Activated T-cell treated with anti-CD3 and anti-CD28 coated beads, Interleukin-2, amount 50 U/mL, for 24 hours (primary cell): Measurements from ENCODE around the gene GAPDHS.

Experiments
- DNase-seq: peaks from one replicate; pipeline ENCODE4 v3.0.0-alpha.2; 2020
- H3K27ac Mint-ChIP-seq: 2 replicates; pipeline ENCODE4 v1.8.0; 2020; ENCODE audit warnings: mild to moderate bottlenecking, mixed read lengths
- H3K27me3 Mint-ChIP-seq: 2 replicates; pipeline ENCODE4 v1.8.0; 2020; ENCODE audit warnings: mixed read lengths
- H3K36me3 Mint-ChIP-seq: 2 replicates; pipeline ENCODE4 v1.8.0; 2020; ENCODE audit warnings: low read depth, mixed read lengths
- H3K4me1 Mint-ChIP-seq: 2 replicates; pipeline ENCODE4 v1.8.0; 2020; ENCODE audit warnings: low read depth, mixed read lengths
- H3K4me3 Mint-ChIP-seq: 2 replicates; pipeline ENCODE4 v1.8.0; 2020; ENCODE audit warnings: mild to moderate bottlenecking, moderate library complexity, mixed read lengths
- H3K9me3 Mint-ChIP-seq: 2 replicates; pipeline ENCODE4 v1.8.0; 2020; ENCODE audit warnings: mixed read lengths

The GAPDHS gene

DNA sequence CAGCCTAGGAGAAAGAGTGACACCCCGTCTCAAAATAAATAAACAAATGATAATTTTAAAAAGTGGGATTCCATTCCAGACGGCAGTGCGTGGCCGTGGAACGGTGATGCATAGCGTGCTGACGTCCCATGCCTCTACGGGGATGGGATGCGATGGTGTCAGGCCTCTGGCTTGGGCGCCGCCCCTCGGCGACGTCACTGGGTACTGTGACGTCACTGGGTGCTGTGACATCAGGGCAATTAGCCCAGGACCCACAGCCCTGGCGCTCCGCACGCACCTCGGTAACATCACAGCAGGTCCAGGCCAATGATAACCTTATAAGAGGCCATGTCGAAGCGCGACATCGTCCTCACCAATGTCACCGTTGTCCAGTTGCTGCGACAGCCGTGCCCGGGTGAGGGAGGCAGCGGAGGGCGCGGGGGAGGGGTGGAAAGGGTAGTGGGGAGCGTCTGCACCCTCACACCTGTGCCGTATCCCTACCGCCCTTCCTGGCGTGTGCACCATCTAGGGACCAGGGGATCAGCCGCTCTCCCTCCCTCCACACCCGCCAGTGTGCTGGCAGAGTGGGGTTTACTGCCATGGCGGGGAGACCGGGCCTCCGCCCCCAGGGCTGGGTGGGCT is at the start of gene GAPDHS:
GAPDHS (plus strand) TSS at position 256 of the 621 bp plus-strand sequence; CDS start at position 328, 72 bp downstream.
- Mint-ChIP-seq H3K4me3 (peak within 1 kb of the TSS; percentile 55), H3K36me3 (no peaks in the 10 kb centered on the region), H3K4me1 (peaks cover 8% of the 10 kb centered on the region), H3K27ac (peak within 1 kb of the TSS; percentile 50), H3K27me3 (peaks cover 54% of the 10 kb centered on the region), H3K9me3 (no peaks in the 10 kb centered on the region)
- no peak for DNase-seq

DNA sequence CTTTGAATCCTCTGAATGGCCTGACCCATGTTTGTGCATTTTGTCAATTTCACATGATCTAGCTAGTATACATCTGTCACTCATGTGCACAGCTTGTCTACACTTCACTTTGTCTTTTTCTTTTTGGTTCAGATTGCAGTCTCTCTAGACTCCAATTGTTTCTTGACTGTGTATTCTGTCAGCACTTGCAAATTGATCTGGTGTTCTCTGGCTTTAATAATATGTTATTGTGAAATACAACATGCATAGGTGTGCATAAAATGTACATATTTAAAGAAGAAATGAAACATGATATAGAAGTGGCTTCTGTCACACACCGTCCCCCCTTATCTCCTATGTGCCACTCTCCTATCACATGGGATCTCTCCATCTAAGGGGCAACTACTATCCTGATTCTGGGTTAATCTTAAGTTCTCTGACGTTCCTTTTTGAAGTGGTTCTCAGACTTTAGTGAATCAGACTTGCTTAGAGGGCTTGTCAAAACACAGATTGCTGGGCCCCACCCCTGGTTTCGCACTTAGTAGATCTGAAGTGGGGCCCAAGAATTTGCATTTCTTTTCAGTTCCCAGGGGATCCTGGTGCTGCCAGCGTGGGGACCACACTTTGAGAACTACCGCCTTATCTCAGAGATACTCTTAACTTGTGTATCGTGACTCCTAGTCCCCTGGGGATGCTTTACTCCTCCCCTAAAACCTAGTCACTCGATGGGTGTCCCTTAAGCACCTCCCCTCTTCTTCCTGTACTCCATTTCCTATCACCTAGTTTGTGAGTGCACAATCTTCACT is 48.8 kb upstream of the GAPDHS start:
- peaks cover 12% of the 10 kb centered on the region for H3K4me1 Mint-ChIP-seq
- no peak overlapping the region for H3K27ac Mint-ChIP-seq
- H3K4me3 Mint-ChIP-seq, result no peak overlapping the region

DNA sequence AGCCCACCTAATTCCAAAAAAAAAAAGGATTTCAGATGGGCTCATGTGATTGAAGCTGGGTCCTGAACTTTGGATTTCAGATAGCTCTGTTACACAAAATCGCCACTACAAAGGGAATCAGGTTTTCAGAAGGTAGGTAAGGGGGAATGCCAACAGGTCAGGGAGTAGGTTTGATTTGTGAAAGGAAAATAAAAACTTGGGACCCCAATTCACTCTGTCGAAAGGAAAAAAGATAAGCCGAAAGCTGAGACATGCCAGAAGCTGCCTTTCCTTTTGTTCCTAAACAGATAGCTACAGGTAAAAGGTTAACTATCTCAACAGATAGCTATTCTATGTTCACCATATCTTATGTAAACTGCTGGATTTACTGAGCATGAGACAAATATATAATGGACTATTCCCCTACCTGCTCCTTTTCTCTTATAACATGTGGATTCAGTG is 47.0 kb upstream of the GAPDHS start:
- H3K36me3 Mint-ChIP-seq, result no peaks in the 10 kb centered on the region
- peaks cover 12% of the 10 kb centered on the region for H3K4me1 Mint-ChIP-seq
- H3K27me3 Mint-ChIP-seq, result peaks cover 12% of the 10 kb centered on the region
- no peak overlapping the region for H3K27ac Mint-ChIP-seq
- H3K9me3 Mint-ChIP-seq, result no peaks in the 10 kb centered on the region
- H3K4me3 Mint-ChIP-seq, result no peak overlapping the region
- DNase-seq, result no peak

More for the DNA sequence above, 48.8 kb upstream of the GAPDHS start:
- H3K27me3 Mint-ChIP-seq, result peaks cover 7% of the 10 kb centered on the region
- H3K9me3 Mint-ChIP-seq, result no peaks in the 10 kb centered on the region
- DNase-seq, result no peak
- H3K36me3 Mint-ChIP-seq, result no peaks in the 10 kb centered on the region

DNA sequence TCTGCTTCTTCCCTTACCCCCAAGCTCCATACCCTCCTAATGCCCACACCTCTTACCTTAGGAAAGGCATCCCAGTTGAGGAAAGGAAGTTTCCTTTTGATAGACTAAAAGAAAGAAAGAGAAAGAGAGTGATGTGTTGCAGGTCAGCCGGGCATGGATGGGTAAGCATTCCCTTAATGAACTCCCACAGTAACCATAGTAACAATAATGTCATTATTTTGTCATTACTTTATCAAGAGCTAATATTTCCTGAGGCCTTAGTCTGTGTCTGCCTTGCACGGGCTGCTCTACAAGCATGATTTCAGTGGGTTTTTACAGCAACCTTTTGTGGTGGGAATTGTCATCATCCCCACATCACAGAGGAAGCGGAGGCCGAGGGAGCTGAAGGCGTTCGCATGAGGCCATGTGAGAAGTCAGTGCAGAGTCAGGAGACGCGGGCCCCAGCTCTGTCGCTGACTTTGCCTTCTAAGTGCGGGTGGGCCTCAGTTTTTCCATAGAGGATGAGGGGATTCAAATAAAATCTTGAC is 45.5 kb upstream of the GAPDHS start:
- Mint-ChIP-seq H3K36me3 (no peaks in the 10 kb centered on the region), H3K4me3 (no peak overlapping the region), H3K27me3 (peaks cover 23% of the 10 kb centered on the region), H3K27ac (no peak overlapping the region), H3K4me1 (peaks cover 12% of the 10 kb centered on the region), H3K9me3 (no peaks in the 10 kb centered on the region)
- no peak for DNase-seq

DNA sequence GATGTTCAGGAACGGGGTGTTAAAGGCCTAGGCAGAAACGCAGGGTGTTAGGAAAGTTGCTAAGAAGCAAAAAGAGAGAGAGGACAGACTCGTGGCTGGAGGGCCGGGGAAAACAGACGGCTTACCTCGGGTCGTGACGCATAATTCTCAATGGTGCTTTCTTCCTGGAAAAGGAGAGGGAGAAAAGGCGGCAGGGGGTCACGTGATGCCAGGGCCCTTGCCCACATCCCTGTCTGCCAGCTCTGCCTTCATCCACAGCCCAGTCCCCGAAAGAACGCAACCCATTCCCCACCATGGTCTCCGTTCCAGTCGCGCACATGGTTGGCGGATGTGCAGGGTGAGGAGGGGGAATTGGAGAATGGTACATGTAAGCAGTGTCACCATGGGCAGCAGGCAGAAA is 44.6 kb upstream of the GAPDHS start:
- Mint-ChIP-seq H3K9me3 (no peaks in the 10 kb centered on the region), H3K36me3 (no peaks in the 10 kb centered on the region), H3K27me3 (peaks cover 30% of the 10 kb centered on the region), H3K4me3 (no peak overlapping the region), H3K27ac (no peak overlapping the region), H3K4me1 (peaks cover 9% of the 10 kb centered on the region)
- DNase-seq, result no peak

DNA sequence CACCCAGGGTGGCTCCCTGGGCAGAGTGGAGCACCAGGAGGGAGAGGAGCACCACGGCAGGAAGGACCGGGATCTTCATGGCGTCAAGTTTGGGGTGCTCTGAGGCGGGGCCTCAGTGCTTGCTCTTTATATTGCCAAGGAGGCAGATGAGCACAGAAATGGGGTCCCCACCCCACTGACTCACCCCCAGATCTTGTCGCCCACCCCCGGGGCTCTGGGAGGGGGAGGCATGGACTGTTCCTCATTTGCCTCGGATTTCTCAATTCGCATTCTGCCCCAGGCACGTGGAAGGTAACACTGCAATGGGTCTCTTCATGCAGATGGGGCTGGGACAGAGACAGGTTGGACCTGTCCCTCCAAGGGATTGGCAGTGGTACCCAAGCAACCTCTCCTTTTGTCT is 42.9 kb upstream of the GAPDHS start, which contains the start of gene KRTDAP:
KRTDAP (minus strand) TSS at position 101 of the 400 bp plus-strand sequence; CDS start at position 79, 22 bp downstream.
- no peaks in the 10 kb centered on the region for H3K36me3 Mint-ChIP-seq
- H3K9me3 Mint-ChIP-seq, result no peaks in the 10 kb centered on the region
- no peak for DNase-seq
- H3K27me3 Mint-ChIP-seq, result peaks cover 37% of the 10 kb centered on the region
- H3K4me3 Mint-ChIP-seq, result no peak within 1 kb of the TSS
- no peak within 1 kb of the TSS for H3K27ac Mint-ChIP-seq
- H3K4me1 Mint-ChIP-seq, result peaks cover 7% of the 10 kb centered on the region

DNA sequence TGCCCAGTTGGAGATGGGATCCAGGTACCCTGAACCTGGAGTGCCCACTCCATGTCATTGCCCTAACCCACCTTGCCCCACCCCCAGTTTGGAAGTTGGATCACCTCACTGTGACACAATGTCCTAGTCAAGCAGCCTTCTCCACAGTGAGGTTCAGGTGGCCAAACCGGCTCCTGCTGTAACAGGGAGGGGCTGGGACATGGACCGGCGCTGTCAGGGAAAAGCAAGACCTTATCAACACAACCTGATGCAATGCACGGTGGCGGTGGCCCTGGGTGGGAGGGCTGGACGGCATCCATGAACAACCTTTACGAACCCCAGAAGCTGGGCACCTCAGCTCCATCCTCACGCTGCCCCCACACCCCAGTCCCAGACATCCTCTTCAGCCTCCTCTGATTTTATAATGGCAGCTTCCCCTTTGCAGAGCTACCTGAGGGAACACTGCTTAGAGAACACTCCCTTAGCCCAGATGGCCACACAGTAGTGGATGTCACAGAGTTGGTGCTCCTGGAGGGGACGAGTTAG is 41.4 kb upstream of the GAPDHS start:
- no peak overlapping the region for H3K27ac Mint-ChIP-seq
- no peak for DNase-seq
- peaks cover 33% of the 10 kb centered on the region for H3K27me3 Mint-ChIP-seq
- no peaks in the 10 kb centered on the region for H3K9me3 Mint-ChIP-seq
- H3K4me1 Mint-ChIP-seq, result peaks cover 10% of the 10 kb centered on the region
- no peaks in the 10 kb centered on the region for H3K36me3 Mint-ChIP-seq
- H3K4me3 Mint-ChIP-seq, result no peak overlapping the region

DNA sequence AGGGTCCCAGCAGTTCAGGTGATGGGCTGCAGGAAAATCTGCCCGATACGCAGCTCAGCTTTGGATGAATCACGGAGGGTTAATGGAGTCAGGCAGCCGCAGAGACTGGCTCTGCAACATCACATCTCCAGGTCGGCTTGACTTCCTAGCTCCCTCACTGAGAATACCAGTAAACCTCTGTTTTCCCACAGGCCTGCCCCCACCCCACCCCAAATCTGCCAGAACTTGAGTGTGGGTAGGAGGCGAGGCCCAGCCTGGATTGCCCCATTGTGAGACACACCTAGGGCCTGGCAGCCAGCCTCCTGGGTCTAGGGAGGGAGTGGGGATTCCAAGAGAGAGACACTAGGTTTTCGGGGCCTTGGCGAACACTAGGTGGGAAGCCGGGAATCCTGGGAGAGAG is 39.3 kb upstream of the GAPDHS start:
- no peak for DNase-seq
- Mint-ChIP-seq H3K27me3 (peaks cover 30% of the 10 kb centered on the region), H3K27ac (no peak overlapping the region), H3K36me3 (no peaks in the 10 kb centered on the region), H3K4me3 (no peak overlapping the region), H3K9me3 (no peaks in the 10 kb centered on the region), H3K4me1 (peaks cover 8% of the 10 kb centered on the region)

DNA sequence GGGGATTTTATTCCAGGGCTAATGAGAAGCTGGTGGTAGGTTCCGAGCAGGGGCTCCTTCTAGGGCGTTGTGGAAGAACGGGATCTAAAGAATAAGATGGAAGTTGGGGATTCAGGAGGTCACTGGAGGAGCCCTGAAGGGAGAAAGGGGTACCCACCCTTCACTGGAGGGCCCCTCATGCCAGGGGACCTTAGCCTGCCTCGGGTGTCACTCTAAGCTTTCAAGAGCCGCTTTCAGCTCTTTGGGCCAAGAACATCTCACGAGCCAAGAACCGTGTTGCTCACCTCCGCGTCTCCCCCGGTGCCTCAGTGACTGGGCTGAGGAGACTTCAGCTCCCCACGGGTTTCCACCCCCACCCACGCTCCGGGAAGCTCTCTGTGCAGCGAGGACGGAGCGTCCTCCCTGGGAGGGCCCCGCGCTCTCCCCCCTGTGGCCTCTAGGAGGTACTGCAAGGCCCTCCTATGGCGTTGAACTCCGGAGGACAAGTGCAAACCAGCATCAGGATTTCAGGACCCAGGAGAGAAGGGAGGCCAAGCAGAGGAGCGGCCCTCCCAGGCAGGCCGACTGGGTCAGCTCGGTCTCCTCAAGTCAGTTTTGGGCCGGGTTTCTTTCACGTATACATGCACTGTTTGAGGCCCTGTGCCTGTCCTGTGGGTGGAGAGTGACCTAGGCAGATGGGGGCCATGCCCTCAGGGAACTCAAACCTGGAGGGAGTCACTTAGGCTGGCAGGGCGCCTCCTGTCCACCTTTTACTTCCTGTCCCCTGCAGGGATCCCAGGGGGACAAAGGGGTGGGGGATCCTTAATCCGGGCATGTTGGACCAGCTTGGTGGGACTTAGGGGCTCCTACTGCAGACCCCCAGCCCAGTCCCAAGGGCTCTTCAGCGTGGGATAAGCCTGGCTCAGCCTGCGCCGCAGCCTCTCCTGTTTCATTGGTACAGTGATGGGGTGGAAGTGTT is 37.9 kb upstream of the GAPDHS start:
- H3K9me3 Mint-ChIP-seq, result no peaks in the 10 kb centered on the region
- H3K27ac Mint-ChIP-seq, result peak overlapping the region; percentile 14
- no peaks in the 10 kb centered on the region for H3K36me3 Mint-ChIP-seq
- H3K4me1 Mint-ChIP-seq, result peaks cover 8% of the 10 kb centered on the region
- peak overlapping the region; percentile 23 for H3K4me3 Mint-ChIP-seq
- DNase-seq, result peak; percentile 83
- peaks cover 25% of the 10 kb centered on the region for H3K27me3 Mint-ChIP-seq

DNA sequence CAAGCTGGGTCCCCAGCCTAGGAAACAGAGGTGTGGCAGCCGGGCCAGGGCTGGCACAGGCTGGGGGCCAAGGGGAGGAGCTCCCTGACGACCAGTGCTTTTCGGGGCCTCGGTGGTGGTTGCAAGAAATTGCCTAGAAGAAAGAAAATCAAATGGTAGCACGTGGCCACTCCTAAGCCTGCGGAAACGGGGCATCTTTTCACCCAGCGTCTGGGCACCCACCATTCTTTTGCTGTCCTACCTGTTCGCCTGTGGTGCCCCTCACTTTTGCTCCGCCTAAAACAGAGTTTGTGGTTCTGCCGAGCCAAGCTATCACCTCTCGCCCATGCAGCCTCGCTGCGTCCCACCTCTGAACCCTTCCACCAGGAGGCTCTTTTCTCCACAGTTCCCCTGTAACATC is 35.9 kb upstream of the GAPDHS start:
- H3K4me3 Mint-ChIP-seq, result no peak overlapping the region
- peaks cover 8% of the 10 kb centered on the region for H3K4me1 Mint-ChIP-seq
- peaks cover 21% of the 10 kb centered on the region for H3K27me3 Mint-ChIP-seq
- no peaks in the 10 kb centered on the region for H3K36me3 Mint-ChIP-seq
- no peak for DNase-seq
- H3K27ac Mint-ChIP-seq, result no peak overlapping the region
- H3K9me3 Mint-ChIP-seq, result no peaks in the 10 kb centered on the region

DNA sequence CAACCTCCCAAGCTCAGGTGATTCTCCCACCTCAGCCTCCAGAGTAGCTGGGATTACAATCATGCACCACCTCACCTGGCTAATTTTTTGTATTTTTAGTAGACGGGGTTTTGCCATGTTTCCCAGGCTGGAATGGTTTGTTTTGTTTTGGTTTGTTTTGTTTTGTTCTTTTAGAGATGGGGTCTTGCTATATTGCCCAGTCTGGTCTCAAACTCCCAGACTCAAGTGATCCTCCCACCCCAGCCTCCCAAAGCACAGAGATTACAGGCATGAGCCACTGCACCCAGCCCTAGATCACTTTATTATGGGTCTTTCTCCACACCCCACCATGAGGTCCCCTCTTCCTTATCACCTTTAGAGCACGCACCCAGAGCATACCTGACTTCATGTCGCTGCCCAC is 35.0 kb upstream of the GAPDHS start:
- no peaks in the 10 kb centered on the region for H3K36me3 Mint-ChIP-seq

DNA sequence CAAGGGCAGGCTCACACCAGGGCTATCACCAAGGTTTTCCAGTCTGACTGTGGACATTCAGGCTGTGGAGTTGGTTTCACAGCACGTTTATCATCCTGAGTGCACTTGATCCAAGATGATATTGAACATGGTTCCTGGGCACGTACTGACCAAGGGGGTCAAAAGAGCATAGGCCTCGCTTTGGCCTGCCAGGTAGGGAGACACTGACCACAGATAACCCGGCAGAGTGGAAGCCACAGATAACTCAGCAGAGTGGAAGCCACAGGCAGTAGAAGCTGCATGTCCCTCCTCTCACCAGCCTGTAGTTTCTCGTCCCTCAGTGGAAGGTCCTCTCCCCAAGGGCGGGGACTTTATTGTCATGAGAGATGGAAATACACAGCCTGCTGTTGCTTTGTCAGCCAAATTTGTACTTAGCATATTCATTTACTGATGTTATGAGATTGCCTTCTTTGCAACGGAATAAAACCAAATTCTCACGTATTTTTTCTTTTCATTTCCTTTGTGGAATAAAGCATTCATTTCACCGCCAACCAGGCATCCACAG is 34.2 kb upstream of the GAPDHS start:
- no peak overlapping the region for H3K4me3 Mint-ChIP-seq
- DNase-seq, result no peak
- H3K27me3 Mint-ChIP-seq, result peaks cover 9% of the 10 kb centered on the region

More for the DNA sequence above, 35.0 kb upstream of the GAPDHS start:
- Mint-ChIP-seq H3K9me3 (no peaks in the 10 kb centered on the region), H3K4me3 (no peak overlapping the region), H3K4me1 (peaks cover 8% of the 10 kb centered on the region), H3K27ac (no peak overlapping the region), H3K27me3 (peaks cover 13% of the 10 kb centered on the region)
- DNase-seq, result no peak

DNA sequence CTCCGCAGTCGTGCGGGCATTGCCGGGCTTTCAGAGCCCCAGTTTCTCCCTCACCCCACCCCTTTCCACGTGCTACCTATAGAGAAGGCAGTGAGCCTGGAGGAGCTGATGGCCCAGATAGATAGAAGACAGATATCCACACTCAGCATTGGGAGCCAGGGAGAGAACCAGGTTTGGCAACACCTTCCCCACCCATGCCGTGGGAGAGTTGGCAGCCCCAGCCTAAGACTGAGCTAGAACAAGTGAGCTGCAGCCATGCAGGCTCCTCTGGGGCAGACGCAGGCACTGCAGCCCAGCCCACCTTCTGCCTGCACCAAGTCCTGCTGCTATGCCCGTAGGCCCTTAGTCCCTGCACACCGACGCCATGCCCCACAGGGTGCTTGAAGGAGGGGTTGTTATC is 32.6 kb upstream of the GAPDHS start:
- H3K9me3 Mint-ChIP-seq, result no peaks in the 10 kb centered on the region
- H3K4me3 Mint-ChIP-seq, result no peak overlapping the region
- H3K36me3 Mint-ChIP-seq, result no peaks in the 10 kb centered on the region
- peaks cover 13% of the 10 kb centered on the region for H3K27me3 Mint-ChIP-seq
- no peak for DNase-seq
- peaks cover under 1% of the 10 kb centered on the region for H3K4me1 Mint-ChIP-seq
- H3K27ac Mint-ChIP-seq, result no peak overlapping the region

More for the DNA sequence above, 34.2 kb upstream of the GAPDHS start:
- Mint-ChIP-seq H3K27ac (no peak overlapping the region), H3K9me3 (no peaks in the 10 kb centered on the region), H3K36me3 (no peaks in the 10 kb centered on the region), H3K4me1 (peaks cover 8% of the 10 kb centered on the region)

DNA sequence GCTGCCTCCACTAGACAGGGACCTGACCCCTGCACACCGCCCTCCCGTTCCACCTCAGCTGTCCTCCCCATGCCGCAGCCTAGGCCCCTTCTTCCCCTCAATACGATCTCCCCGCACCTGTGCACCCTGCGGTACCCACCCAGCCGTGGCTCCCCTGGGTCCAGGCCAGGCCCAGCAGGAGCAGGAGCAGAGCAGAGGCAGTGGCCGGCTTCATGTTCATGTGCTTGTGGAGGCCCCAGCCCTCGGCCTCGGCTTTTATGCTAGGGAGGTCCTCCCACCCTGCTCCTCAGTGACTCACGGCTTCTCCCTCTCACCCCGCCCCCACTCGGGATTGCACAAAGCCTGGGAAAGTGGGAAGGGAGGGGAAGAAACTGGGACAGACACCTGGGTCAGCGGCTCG is 31.6 kb upstream of the GAPDHS start:
- no peak overlapping the region for H3K27ac Mint-ChIP-seq
- no peak overlapping the region for H3K4me3 Mint-ChIP-seq
- peaks cover 14% of the 10 kb centered on the region for H3K27me3 Mint-ChIP-seq
- no peak for DNase-seq
- no peaks in the 10 kb centered on the region for H3K9me3 Mint-ChIP-seq
- no peaks in the 10 kb centered on the region for H3K36me3 Mint-ChIP-seq
- H3K4me1 Mint-ChIP-seq, result no peaks in the 10 kb centered on the region
